Right atrium auricular region (tissue), 2 donors: ENCODE data around the gene DLGAP1. TPM values are rescaled to one million over a fixed set of nuclear protein-coding genes. Genes with fewer than 3 reads are reported as not detected.

Source experiments
- DNase-seq: peaks from one replicate; pipeline ENCODE4 v3.0.0-alpha.2; 2019; ENCODE audit warnings: low spot score
- H3K27ac ChIP-seq, 2 donors: fragments of 200-600 bp; sonication (generic); 1 replicate in 1 of 2; 2 replicates in 1 of 2; pipeline ENCODE4 v1.5.1; 2016 to 2019
- H3K27me3 ChIP-seq, 2 donors: fragments of 200-600 bp; sonication (generic); one replicate each; pipeline versions ENCODE4 v1.5.1 to v1.6.0; 2017 to 2019
- H3K36me3 ChIP-seq: fragments of 200-600 bp; sonication (generic); one replicate; pipeline ENCODE4 v1.5.1; 2016
- H3K4me1 ChIP-seq, 2 donors: fragments of 200-600 bp; sonication (generic); one replicate each; pipeline versions ENCODE4 v1.5.1 to v1.6.0; 2017 to 2019
- H3K4me3 ChIP-seq, 2 donors: fragments of 200-600 bp; sonication (generic); 1 replicate in 1 of 2; 2 replicates in 1 of 2; pipeline ENCODE4 v1.5.1; 2017 to 2019; ENCODE audit warnings: mild to moderate bottlenecking in 1 of 2, moderate library complexity in 1 of 2
- H3K9me3 ChIP-seq, 2 donors: fragments of 200-600 bp; sonication (generic); one replicate each; pipeline ENCODE4 v1.5.1; 2019
- total RNA-seq, 2 donors: library from RNA; depleted of rRNA; stranded (reverse); fragments of >200 nt; gene quantifications; one replicate each; pipeline ENCODE4 v1.1.0, GENCODE V29; 2016
- TF ChIP-seq, protein P1 (sequence below), 2 donors: fragments of 200-600 bp; sonication (generic); IDR thresholded peaks; one replicate each; pipeline ENCODE4 v1.5.1; 2019; ENCODE audit warnings: antibody characterized with exemption in 2 of 2

The DLGAP1 gene
- total RNA-seq, 2 donors from 2014 or later, result 0.56 to 1.1 TPM

GRCh38 chr18:4107049-4107467, 348.0 kb downstream of the DLGAP1 start:
- no peaks in the 10 kb centered on the region for H3K4me1 ChIP-seq

DNA sequence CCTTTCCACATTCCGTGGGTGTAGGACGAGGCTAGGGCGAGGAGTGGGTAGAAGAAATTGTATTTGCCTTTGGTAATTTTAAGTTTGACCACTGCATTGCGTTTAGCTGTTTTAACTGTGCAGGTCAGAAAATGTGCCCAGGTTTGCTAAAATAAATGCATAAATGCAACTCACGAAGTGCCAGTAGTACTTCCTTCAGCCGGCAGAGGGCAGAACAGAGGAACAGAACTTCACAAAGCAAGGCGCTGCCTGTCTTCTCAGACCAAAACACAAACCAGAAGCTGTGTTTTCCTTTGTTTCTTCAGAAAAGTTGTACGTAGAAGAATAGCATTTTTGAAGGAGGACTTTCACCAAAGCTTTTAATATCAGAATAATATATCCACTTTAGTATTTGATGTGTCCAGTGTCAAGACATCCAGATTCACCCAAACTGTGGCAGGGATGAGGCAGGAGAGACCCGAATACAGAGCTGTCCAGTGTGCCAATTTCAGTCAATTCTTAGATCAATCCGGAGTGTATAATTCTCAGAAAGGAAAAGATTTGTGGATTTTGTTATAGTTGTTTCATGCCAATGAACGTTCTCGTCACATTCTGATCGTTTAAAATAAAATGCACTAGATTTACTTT, 348.6 kb downstream of the DLGAP1 start:
- Histone ChIP-seq H3K9me3 (no peaks in the 10 kb centered on the region), H3K4me3 (no peak overlapping the region)

More at GRCh38 chr18:4107049-4107467, 348.0 kb downstream of the DLGAP1 start:
- H3K36me3 ChIP-seq, result no peaks in the 10 kb centered on the region
- TF ChIP-seq, protein P1, sequence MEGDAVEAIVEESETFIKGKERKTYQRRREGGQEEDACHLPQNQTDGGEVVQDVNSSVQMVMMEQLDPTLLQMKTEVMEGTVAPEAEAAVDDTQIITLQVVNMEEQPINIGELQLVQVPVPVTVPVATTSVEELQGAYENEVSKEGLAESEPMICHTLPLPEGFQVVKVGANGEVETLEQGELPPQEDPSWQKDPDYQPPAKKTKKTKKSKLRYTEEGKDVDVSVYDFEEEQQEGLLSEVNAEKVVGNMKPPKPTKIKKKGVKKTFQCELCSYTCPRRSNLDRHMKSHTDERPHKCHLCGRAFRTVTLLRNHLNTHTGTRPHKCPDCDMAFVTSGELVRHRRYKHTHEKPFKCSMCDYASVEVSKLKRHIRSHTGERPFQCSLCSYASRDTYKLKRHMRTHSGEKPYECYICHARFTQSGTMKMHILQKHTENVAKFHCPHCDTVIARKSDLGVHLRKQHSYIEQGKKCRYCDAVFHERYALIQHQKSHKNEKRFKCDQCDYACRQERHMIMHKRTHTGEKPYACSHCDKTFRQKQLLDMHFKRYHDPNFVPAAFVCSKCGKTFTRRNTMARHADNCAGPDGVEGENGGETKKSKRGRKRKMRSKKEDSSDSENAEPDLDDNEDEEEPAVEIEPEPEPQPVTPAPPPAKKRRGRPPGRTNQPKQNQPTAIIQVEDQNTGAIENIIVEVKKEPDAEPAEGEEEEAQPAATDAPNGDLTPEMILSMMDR (IDR thresholded peaks at IDR 0.05), result no peak
- no peaks in the 10 kb centered on the region for H3K9me3 ChIP-seq
- H3K4me3 ChIP-seq, result no peak overlapping the region
- DNase-seq, result no peak
- no peaks in the 10 kb centered on the region for H3K27me3 ChIP-seq
- no peak overlapping the region for H3K27ac ChIP-seq

DNA sequence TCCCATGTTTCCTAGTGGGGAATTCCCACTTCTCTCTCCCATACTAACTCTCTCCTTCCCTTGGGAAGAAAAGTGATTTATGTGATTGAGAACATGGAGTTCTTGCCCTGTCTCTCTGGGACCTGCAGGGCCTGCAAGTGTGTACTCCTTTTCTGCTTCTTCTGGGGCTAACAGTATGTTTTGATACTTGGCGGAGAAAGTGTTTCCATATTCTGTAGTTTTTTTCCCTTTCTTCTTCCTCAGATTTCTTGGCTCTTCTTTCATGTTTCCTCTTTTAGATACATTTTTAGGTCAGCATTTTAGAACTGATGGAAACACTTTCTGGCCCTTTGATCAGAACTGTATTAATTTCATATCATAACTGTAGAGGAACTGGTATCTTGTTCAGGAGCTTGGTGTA, 352.2 kb downstream of the DLGAP1 start:
- Histone ChIP-seq H3K36me3 (no peaks in the 10 kb centered on the region), H3K4me3 (no peak overlapping the region), H3K27me3 (no peaks in the 10 kb centered on the region), H3K9me3 (peaks cover 0 to 9% of the 10 kb centered on the region in 2 donors), H3K27ac (no peak overlapping the region), H3K4me1 (no peaks in the 10 kb centered on the region)
- TF ChIP-seq, protein P1 (IDR thresholded peaks at IDR 0.05), result no peak
- DNase-seq, result no peak

More for the DNA sequence above, 348.6 kb downstream of the DLGAP1 start:
- TF ChIP-seq, protein P1 (IDR thresholded peaks at IDR 0.05), result peak; percentile 45 to 87
- Histone ChIP-seq H3K36me3 (no peaks in the 10 kb centered on the region), H3K27me3 (no peaks in the 10 kb centered on the region), H3K27ac (no peak overlapping the region), H3K4me1 (no peaks in the 10 kb centered on the region)
- peak; percentile 83 for DNase-seq

DNA sequence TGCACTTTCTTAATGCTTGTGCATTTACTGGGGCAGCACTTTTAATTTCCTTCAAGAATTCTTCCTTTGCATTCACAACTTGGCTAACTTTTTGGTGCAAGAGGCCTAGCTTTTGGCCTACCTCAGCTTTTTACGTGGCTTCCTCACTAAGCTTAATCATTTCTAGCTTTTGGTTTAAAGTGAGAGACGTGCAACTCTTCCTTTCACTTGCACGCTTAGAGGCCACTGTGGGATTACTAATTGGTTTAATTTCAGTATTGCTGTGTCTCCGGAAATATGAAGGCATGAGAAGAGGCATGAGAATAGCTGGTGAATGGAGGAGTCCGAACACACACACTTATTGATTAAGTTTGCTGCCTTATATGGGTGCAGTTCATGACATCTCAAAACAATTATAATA, 354.1 kb downstream of the DLGAP1 start:
- Histone ChIP-seq H3K4me3 (no peak overlapping the region), H3K27me3 (no peaks in the 10 kb centered on the region), H3K4me1 (no peaks in the 10 kb centered on the region), H3K27ac (no peak overlapping the region), H3K36me3 (no peaks in the 10 kb centered on the region), H3K9me3 (peaks cover 0 to 9% of the 10 kb centered on the region in 2 donors)
- DNase-seq, result no peak
- TF ChIP-seq, protein P1 (IDR thresholded peaks at IDR 0.05), result no peak

DNA sequence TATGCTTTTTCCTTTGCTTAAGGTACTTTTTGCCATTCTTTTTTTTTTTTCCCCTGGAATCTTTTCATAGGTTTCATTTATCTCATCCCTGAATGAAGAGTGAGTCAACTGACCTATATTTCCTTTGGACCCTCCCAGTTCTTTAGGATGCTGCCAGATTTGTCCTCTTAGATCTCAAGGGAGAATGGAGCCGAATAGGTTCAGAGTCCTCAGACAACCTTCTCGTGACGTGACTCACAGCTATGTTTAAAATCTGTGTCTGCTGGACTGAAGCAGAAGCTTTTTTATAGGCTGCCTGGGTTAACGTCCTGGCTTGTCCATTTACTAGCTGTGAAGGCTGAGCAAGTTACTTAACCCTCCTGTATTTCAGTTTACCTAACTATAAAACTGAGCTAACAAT, 358.6 kb downstream of the DLGAP1 start:
- Histone ChIP-seq H3K4me1 (no peaks in the 10 kb centered on the region), H3K27me3 (no peaks in the 10 kb centered on the region), H3K36me3 (no peaks in the 10 kb centered on the region), H3K4me3 (no peak overlapping the region), H3K9me3 (peaks cover 0 to 9% of the 10 kb centered on the region in 2 donors), H3K27ac (no peak overlapping the region)
- no peak for DNase-seq
- TF ChIP-seq, protein P1 (IDR thresholded peaks at IDR 0.05), result no peak

DNA sequence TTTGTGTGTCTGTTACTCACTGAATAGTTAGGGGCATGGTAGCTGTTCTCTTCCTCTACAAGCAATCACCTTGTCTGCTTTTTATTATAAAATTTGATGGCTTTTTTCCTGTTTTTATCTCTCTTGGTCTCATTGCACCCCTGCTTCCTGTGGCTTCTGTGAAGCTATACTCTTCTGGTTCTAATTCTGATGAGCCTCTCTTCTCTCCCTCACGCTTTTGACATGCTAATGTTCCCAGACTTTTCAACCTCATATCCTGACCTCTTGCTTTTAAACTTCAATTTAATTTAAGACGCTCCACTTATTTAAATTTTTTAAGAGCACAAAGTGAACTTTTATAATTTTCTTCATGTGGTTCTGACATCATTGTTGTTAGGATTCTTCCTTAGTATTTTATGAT, 361.4 kb downstream of the DLGAP1 start:
- Histone ChIP-seq H3K4me1 (no peaks in the 10 kb centered on the region), H3K27ac (no peak overlapping the region), H3K27me3 (no peaks in the 10 kb centered on the region), H3K36me3 (no peaks in the 10 kb centered on the region), H3K9me3 (peaks cover 0 to 4% of the 10 kb centered on the region in 2 donors), H3K4me3 (no peak overlapping the region)
- DNase-seq, result no peak
- TF ChIP-seq, protein P1 (IDR thresholded peaks at IDR 0.05), result no peak
